ENCODE data around the gene ZC3H7B. TPM values are rescaled to one million over a fixed set of nuclear protein-coding genes. Genes with fewer than 3 reads are reported as not detected.

Gene ZC3H7B
- total RNA-seq, 2 donors from 2014 or later = 41.2 to 41.7 TPM

DNA sequence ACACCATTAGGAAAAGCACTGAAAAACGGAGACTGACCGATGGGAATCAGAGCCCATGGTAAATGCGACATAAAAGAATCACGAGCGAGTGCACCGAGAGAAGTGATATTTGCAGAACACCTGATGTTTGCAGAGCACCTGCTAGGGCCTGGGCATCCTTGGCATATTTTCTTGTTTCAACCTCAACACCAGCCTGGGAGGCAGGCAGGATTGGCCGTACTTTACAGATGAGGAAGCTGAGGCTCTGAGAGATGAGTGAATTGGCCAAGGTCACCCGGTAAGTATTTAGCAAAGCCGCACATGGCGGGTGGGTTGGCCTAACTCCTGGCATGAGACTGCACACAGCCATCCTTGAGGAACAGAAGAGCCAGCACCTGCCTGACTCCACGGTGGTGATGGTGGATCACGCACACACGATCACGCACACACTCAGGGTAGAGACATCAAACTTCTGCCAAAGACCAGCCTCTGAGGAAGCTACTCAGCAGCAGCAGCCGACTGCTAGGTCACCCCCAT lies 39.0 kb upstream of the ZC3H7B start:
- Histone ChIP-seq H3K36me3 (peaks cover 68% of the 10 kb centered on the region), H3K27ac (no peak overlapping the region), H3K4me3 (no peak overlapping the region), H3K27me3 (replicated peaks; ENCODE audit: insufficient read depth) (no peaks in the 10 kb centered on the region), H3K4me1 (ENCODE audit: control insufficient read depth in 1 of 2, low read depth in 2 of 2) (no peaks in the 10 kb centered on the region), H3K9me3 (no peaks in the 10 kb centered on the region)
- DNase-seq (ENCODE audit: low spot score) (no peak), ATAC-seq (ENCODE audit: insufficient number of reproducible peaks, low FRiP score, low read depth) (no peak)
- TF ChIP-seq, protein P1, sequence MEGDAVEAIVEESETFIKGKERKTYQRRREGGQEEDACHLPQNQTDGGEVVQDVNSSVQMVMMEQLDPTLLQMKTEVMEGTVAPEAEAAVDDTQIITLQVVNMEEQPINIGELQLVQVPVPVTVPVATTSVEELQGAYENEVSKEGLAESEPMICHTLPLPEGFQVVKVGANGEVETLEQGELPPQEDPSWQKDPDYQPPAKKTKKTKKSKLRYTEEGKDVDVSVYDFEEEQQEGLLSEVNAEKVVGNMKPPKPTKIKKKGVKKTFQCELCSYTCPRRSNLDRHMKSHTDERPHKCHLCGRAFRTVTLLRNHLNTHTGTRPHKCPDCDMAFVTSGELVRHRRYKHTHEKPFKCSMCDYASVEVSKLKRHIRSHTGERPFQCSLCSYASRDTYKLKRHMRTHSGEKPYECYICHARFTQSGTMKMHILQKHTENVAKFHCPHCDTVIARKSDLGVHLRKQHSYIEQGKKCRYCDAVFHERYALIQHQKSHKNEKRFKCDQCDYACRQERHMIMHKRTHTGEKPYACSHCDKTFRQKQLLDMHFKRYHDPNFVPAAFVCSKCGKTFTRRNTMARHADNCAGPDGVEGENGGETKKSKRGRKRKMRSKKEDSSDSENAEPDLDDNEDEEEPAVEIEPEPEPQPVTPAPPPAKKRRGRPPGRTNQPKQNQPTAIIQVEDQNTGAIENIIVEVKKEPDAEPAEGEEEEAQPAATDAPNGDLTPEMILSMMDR (IDR thresholded peaks at IDR 0.05) = no peak

DNA sequence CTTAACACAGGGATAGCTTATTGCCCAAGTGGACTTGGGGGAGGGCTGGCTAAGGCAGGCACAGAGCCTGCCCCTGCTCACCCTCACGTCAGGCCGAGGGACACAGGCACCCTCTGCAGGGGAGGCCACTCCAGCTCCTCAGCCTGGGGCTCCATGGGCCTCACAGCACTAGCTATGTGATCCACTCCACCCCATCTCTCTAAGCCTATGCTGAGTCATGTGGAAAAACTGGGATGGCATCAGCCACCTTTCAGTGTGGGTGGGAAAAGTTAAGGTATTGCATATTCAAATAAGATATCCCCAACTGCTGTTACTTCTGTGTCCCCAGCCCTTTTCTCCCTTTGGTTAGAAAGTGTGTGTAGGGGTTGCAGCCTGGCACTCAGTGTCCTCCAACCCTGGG lies 37.6 kb upstream of the ZC3H7B start:
- H3K4me3 ChIP-seq = no peak overlapping the region
- H3K27ac ChIP-seq = no peak overlapping the region
- H3K27me3 ChIP-seq (replicated peaks; ENCODE audit: insufficient read depth) = no peaks in the 10 kb centered on the region
- TF ChIP-seq, protein P1 (IDR thresholded peaks at IDR 0.05) = no peak
- H3K4me1 ChIP-seq (ENCODE audit: control insufficient read depth in 1 of 2, low read depth in 2 of 2) = no peaks in the 10 kb centered on the region
- no peak for ATAC-seq (ENCODE audit: insufficient number of reproducible peaks, low FRiP score, low read depth)
- no peaks in the 10 kb centered on the region for H3K9me3 ChIP-seq
- H3K36me3 ChIP-seq = peaks cover 74% of the 10 kb centered on the region
- DNase-seq (ENCODE audit: low spot score) = no peak

DNA sequence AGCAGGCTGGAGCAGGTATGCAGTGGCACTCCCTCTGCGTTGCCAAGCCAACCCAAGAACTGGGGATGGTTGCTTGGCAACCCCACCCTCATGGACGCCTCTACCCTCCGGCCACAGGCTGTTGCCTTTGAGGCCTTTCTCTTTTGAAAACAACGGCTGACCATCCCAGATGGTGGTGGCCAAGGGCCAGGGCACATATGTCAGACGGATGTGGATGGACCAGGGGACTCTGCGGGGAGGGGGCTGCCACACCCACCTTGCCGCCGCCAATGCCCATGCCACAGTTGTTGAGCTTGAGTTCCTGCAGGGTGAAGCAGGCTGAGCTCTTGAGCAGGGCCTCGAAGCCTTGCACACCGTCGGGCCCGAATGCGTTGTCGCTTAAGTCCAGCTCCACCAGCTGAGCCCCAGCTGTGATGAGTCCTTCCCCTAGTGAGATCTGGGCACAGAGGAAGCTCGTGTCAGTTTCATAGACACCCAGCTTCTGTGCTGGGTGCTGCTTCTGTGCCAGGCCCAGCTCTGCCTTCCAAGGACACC lies 36.9 kb upstream of the ZC3H7B start:
- no peak for DNase-seq (ENCODE audit: low spot score)
- no peak overlapping the region for H3K4me3 ChIP-seq
- no peak for ATAC-seq (ENCODE audit: insufficient number of reproducible peaks, low FRiP score, low read depth)
- H3K27me3 ChIP-seq (replicated peaks; ENCODE audit: insufficient read depth) = no peaks in the 10 kb centered on the region
- H3K4me1 ChIP-seq (ENCODE audit: control insufficient read depth in 1 of 2, low read depth in 2 of 2) = no peaks in the 10 kb centered on the region
- TF ChIP-seq, protein P1 (IDR thresholded peaks at IDR 0.05) = no peak
- peaks cover 69% of the 10 kb centered on the region for H3K36me3 ChIP-seq
- no peaks in the 10 kb centered on the region for H3K9me3 ChIP-seq
- H3K27ac ChIP-seq = no peak overlapping the region

DNA sequence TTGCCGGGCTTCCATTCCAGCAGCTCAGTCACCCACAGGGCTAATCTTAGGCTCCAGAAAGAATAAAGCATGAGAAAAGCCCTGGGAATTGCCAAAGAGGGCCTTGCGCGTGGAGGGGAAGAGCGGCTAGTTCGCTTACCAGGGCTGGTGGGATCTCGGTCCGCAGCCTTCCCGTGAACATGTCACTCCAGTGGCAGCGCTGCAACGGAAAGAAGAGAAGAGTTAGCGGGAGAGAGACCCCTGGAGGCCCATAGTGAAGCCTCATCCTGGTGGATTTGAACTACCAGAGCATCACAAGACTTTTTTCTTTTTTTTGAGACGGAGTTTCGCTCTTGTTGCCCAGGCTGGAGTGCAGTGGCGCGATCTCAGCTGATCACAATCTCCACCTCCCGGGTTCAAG lies 33.4 kb upstream of the ZC3H7B start:
- no peaks in the 10 kb centered on the region for H3K9me3 ChIP-seq
- H3K4me3 ChIP-seq = no peak overlapping the region
- DNase-seq (ENCODE audit: low spot score) (no peak), ATAC-seq (ENCODE audit: insufficient number of reproducible peaks, low FRiP score, low read depth) (no peak)
- TF ChIP-seq, protein P1 (IDR thresholded peaks at IDR 0.05) = no peak
- no peaks in the 10 kb centered on the region for H3K27me3 ChIP-seq (replicated peaks; ENCODE audit: insufficient read depth)
- no peak overlapping the region for H3K27ac ChIP-seq
- H3K36me3 ChIP-seq = peaks cover 63% of the 10 kb centered on the region
- H3K4me1 ChIP-seq (ENCODE audit: control insufficient read depth in 1 of 2, low read depth in 2 of 2) = no peaks in the 10 kb centered on the region

DNA sequence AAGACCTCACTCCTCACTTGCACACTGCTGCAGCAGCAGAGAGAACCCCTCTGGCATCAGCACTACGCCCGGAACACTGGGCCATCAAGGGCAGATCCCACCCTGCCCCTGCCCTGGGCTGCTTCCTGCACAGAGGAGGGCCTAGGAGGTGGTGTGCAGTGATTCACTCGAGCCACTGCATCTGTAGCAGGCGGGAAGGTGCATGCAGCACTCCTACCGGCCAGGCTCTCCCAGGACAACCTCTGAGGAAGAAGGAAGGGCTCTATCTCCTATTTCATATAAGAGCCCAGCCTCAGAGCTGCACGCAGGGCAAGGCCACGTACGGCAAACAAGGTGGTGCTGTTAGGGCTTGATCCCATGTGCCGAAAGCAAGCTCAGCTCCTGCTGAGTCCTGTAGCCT lies 29.5 kb upstream of the ZC3H7B start:
- TF ChIP-seq, protein P1 (IDR thresholded peaks at IDR 0.05) = no peak
- Histone ChIP-seq H3K36me3 (peaks cover 54% of the 10 kb centered on the region), H3K4me3 (no peak overlapping the region), H3K27me3 (replicated peaks; ENCODE audit: insufficient read depth) (no peaks in the 10 kb centered on the region), H3K9me3 (no peaks in the 10 kb centered on the region), H3K27ac (no peak overlapping the region), H3K4me1 (ENCODE audit: control insufficient read depth in 1 of 2, low read depth in 2 of 2) (no peaks in the 10 kb centered on the region)
- DNase-seq (ENCODE audit: low spot score) = no peak
- no peak for ATAC-seq (ENCODE audit: insufficient number of reproducible peaks, low FRiP score, low read depth)
